A549 treated with CpdA at 1 μM for 4 hours (cell line): Measurements from ENCODE around the gene SLC26A11. TPM values are rescaled to one million over a fixed set of nuclear protein-coding genes. Genes with fewer than 3 reads are reported as not detected.

Experiments
- total RNA-seq: library from RNA; stranded (reverse); fragments of 200-300 nt; extraction: Qiagen RNA extraction; gene quantifications from 5 replicates; pipeline ENCODE4 v1.2.3, GENCODE V29; 2022; ENCODE audit warnings: low read depth

SLC26A11 gene
- 12.1 to 16.3 TPM (median 15.2 TPM) in 5 replicates for total RNA-seq

GRCh38 chr17:80220054-80220735 lies at the start of gene SLC26A11, which contains the start of gene SGSH:
Gene SLC26A11 (plus strand): TSS chr17:80220427. CDS start chr17:80221561, 1,134 bp downstream.
Gene SGSH (minus strand): TSS chr17:80220333. CDS start chr17:80220313, 20 bp downstream.

GRCh38 chr17:80260791-80261158 lies 40.5 kb downstream of the SLC26A11 start, which contains the start of gene RNF213:
Gene RNF213 (plus strand): TSS chr17:80260852. CDS start chr17:80263682, 2,830 bp downstream.

Other genes starting within 250 kb of the SLC26A11 start
- gene TBC1D16, start 184.6 kb upstream of the SLC26A11 start, total RNA-seq = 6.6 to 10.2 TPM (median 9.0 TPM) in 5 replicates
- gene CCDC40, start 183.8 kb upstream of the SLC26A11 start, total RNA-seq = 4.5 to 7.5 TPM (median 6.2 TPM) in 5 replicates
- 50.3 to 61.0 TPM (median 52.4 TPM) in 5 replicates for gene GAA, start 118.8 kb upstream of the SLC26A11 start, total RNA-seq
- 187 to 228 TPM (median 220 TPM) in 5 replicates for gene EIF4A3, start 73.3 kb upstream of the SLC26A11 start, total RNA-seq
- gene CARD14, start 50.4 kb upstream of the SLC26A11 start, total RNA-seq = 0.08 to 0.26 TPM (median 0.22 TPM) in 3 of 5 replicates, not detected in the others
- gene SGSH, start 94 bp upstream of the SLC26A11 start, total RNA-seq = 18.3 to 27.4 TPM (median 23.4 TPM) in 5 replicates
- gene RNF213, start 40.4 kb downstream of the SLC26A11 start, total RNA-seq = 67.4 to 83.0 TPM (median 70.2 TPM) in 5 replicates
- gene ENDOV, start 194.7 kb downstream of the SLC26A11 start, total RNA-seq = 40.9 to 53.3 TPM (median 46.5 TPM) in 5 replicates